ENCODE data around the gene CAPN14.

DNA sequence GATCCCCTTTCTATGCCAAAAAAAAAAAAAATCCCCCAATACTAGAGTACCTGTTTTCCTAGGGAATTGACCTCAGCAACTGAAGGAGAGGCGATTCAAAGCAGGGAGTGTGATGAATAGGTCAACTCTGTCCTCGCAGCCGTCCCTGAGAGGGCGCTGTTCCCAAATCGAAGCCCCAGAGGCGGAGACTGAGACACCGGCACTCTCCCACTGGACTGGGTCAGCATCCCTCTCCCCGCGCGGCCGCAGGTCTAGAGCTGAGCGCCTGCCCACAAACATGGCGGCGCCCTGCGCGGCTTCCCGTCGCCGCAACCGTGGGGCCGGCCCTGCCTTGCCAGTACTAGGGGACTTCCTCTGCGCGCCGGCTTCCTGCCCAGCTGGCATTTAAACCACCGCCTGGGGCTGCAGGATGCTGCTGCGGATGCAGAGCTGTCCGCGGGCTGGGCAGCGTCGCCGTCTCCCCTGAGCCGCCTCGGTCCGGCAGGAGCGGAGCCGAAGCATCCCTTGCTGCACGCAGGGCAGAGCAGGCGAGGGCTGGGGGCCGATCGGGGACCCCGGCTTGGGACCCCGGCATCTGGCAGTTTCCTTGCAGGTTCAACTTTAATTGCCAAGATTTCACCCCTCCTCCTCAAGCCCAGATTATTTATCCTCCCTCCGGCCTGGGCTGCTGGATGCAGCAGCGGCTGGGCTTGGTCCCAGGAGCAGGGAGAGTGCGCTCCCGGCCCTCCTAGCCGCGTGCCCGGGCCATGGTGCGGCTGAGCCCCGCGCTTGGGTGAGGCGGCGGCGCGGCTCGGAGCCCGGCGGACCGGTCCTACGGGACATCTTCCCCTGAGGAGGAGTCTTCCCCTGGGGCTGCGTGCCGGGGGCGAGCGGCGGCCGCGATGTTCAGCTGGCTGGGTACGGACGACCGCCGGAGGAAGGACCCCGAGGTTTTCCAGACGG is 16.7 kb upstream of the CAPN14 start, which contains the start of gene EHD3:
- TF ChIP-seq, protein P1, sequence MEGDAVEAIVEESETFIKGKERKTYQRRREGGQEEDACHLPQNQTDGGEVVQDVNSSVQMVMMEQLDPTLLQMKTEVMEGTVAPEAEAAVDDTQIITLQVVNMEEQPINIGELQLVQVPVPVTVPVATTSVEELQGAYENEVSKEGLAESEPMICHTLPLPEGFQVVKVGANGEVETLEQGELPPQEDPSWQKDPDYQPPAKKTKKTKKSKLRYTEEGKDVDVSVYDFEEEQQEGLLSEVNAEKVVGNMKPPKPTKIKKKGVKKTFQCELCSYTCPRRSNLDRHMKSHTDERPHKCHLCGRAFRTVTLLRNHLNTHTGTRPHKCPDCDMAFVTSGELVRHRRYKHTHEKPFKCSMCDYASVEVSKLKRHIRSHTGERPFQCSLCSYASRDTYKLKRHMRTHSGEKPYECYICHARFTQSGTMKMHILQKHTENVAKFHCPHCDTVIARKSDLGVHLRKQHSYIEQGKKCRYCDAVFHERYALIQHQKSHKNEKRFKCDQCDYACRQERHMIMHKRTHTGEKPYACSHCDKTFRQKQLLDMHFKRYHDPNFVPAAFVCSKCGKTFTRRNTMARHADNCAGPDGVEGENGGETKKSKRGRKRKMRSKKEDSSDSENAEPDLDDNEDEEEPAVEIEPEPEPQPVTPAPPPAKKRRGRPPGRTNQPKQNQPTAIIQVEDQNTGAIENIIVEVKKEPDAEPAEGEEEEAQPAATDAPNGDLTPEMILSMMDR (IDR thresholded peaks at IDR 0.05) = no peak
- no peak for TF ChIP-seq POLR2A (IDR thresholded peaks at IDR 0.05)

Data from lower leg skin (tissue), 3 donors.